Ovary (tissue), 3 donors: ENCODE measurements around the gene DHFR.

Experiments
- EP300 ChIP-seq: sonication (generic); formaldehyde crosslinking; IDR thresholded peaks from one replicate; pipeline ENCODE4 v1.6.1; 2017; ENCODE audit warnings: antibody characterized with exemption
- TF ChIP-seq, protein P1 (sequence below), 3 donors: fragments of 450-650 bp in 2 of 3; fragments of 200-600 bp in 1 of 3; IDR thresholded peaks; one replicate each; pipeline versions ENCODE4 v1.5.1 to v1.8.0; 2016 to 2022; ENCODE audit warnings: antibody characterized with exemption in 3 of 3, mild to moderate bottlenecking in 1 of 3
- donor health status: DM: no; HTN: no; CAD: no.

DNA sequence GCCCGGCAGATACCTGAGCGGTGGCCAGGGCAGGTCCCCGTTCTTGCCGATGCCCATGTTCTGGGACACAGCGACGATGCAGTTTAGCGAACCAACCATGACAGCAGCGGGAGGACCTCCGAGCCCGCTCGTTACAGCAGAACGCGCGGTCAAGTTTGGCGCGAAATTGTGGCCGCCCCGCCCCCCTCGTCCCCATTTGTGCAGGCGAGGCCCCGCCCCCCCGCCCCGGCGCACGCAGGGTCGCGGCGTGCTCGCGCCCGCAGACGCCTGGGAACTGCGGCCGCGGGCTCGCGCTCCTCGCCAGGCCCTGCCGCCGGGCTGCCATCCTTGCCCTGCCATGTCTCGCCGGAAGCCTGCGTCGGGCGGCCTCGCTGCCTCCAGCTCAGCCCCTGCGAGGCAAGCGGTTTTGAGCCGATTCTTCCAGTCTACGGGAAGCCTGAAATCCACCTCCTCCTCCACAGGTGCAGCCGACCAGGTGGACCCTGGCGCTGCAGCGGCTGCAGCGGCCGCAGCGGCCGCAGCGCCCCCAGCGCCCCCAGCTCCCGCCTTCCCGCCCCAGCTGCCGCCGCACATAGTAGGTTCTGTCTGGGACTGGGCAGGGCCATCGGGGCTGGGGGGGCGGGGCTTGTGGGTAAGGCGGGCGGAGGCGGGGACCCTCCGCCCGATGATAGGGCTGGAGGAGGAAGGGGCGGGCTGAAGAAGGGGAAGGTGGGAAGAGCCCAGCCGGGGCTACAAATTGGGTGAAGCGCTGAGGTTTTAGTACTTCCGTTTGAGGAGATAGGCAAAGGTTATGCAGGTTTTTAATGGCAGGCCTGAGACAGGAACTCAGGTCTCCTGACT is at the start of gene DHFR, which contains the start of gene MSH3:
- TF ChIP-seq, protein P1, sequence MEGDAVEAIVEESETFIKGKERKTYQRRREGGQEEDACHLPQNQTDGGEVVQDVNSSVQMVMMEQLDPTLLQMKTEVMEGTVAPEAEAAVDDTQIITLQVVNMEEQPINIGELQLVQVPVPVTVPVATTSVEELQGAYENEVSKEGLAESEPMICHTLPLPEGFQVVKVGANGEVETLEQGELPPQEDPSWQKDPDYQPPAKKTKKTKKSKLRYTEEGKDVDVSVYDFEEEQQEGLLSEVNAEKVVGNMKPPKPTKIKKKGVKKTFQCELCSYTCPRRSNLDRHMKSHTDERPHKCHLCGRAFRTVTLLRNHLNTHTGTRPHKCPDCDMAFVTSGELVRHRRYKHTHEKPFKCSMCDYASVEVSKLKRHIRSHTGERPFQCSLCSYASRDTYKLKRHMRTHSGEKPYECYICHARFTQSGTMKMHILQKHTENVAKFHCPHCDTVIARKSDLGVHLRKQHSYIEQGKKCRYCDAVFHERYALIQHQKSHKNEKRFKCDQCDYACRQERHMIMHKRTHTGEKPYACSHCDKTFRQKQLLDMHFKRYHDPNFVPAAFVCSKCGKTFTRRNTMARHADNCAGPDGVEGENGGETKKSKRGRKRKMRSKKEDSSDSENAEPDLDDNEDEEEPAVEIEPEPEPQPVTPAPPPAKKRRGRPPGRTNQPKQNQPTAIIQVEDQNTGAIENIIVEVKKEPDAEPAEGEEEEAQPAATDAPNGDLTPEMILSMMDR (IDR thresholded peaks at IDR 0.05): no peak
- TF ChIP-seq EP300: no peak
